ENCODE measurements around the gene CHN1.
A peak's percentile ranks its signal among the peaks of the same experiment; 100 is the strongest.

CHN1 gene
- total RNA-seq: 0.96 to 11.8 (median 1.6) reads per million in 3 experiments

GRCh38 chr2:175004980-175005732, at the start of gene CHN1:
Gene CHN1 (minus strand): TSS chr2:175005381. CDS start chr2:175004912, 469 bp downstream.
- DNase-seq: peak; percentile 65

GRCh38 chr2:175054340-175054739, 49.2 kb upstream of the CHN1 start:
- no peak for DNase-seq

GRCh38 chr2:175049661-175050060, 44.5 kb upstream of the CHN1 start:
- no peak for DNase-seq

- DNase-seq: no peak
These were observed 43.1 kb upstream of the CHN1 start for GRCh38 chr2:175048275-175048674.

GRCh38 chr2:175039490-175039889, 34.3 kb upstream of the CHN1 start:
- no peak for DNase-seq

GRCh38 chr2:175039031-175039430, 33.9 kb upstream of the CHN1 start:
- no peak for DNase-seq

GRCh38 chr2:175037941-175038340, 32.8 kb upstream of the CHN1 start:
- DNase-seq: no peak

- peak; percentile 27 for DNase-seq
These were observed 31.4 kb upstream of the CHN1 start for GRCh38 chr2:175036582-175037018.

GRCh38 chr2:175035806-175036205, 30.6 kb upstream of the CHN1 start:
- DNase-seq: no peak

GRCh38 chr2:175034716-175035115, 29.5 kb upstream of the CHN1 start:
- DNase-seq: no peak

- DNase-seq: no peak
These were observed 25.4 kb upstream of the CHN1 start for GRCh38 chr2:175030380-175031271.

- no peak for DNase-seq
These were observed 22.6 kb upstream of the CHN1 start for GRCh38 chr2:175027755-175028154.

- no peak for DNase-seq
These were observed 21.2 kb upstream of the CHN1 start for GRCh38 chr2:175026385-175026784.

GRCh38 chr2:175025946-175026345, 20.8 kb upstream of the CHN1 start:
- no peak for DNase-seq

GRCh38 chr2:175025233-175025632, 20.1 kb upstream of the CHN1 start:
- DNase-seq: no peak

GRCh38 chr2:175022923-175023322, 17.7 kb upstream of the CHN1 start:
- DNase-seq: no peak

- DNase-seq: no peak
These were observed 14.6 kb upstream of the CHN1 start for GRCh38 chr2:175019566-175020327.

GRCh38 chr2:175017618-175018414, 12.6 kb upstream of the CHN1 start:
- no peak for DNase-seq

GRCh38 chr2:175015340-175015739, 10.2 kb upstream of the CHN1 start:
- DNase-seq: no peak

GRCh38 chr2:175012516-175012915, 7.3 kb upstream of the CHN1 start:
- DNase-seq: no peak

- no peak for DNase-seq
These were observed 6.3 kb upstream of the CHN1 start for GRCh38 chr2:175011505-175011904.

- DNase-seq: no peak
These were observed 5.7 kb upstream of the CHN1 start for GRCh38 chr2:175010848-175011254.

Measured in central memory CD4-positive, alpha-beta T cell (primary cell).